ENCODE data around the gene BRAF. TPM values are rescaled to one million over a fixed set of nuclear protein-coding genes. Genes with fewer than 3 reads are reported as not detected.

Gene BRAF
- total RNA-seq, 4 donors from 2014 or later: 43.5 to 56.5 (median 49.5) TPM

GRCh38 chr7:140734096-140734495 is 190.6 kb downstream of the BRAF start:
- 65 to 66% methylated on average over 2 of the region's 2 CpGs for WGBS, 2 donors
- H3K27me3 ChIP-seq: no peaks in the 10 kb centered on the region
- no peaks in the 10 kb centered on the region for H3K4me1 ChIP-seq
- peaks cover 0 to 56% (median 0%) of the 10 kb centered on the region in 3 donors for H3K36me3 ChIP-seq
- no peak overlapping the region for H3K4me3 ChIP-seq
- H3K27ac ChIP-seq: no peak overlapping the region
- no peaks in the 10 kb centered on the region for H3K9me3 ChIP-seq
- TF ChIP-seq POLR2A (IDR thresholded peaks at IDR 0.05): no peak
- TF ChIP-seq EP300 (IDR thresholded peaks at IDR 0.05): no peak
- TF ChIP-seq CTCF (IDR thresholded peaks at IDR 0.05): no peak
- no peak for DNase-seq (ENCODE audit: low spot score in 2 of 2)

- WGBS, 2 donors: 86 to 91% methylated on average over 2 of the region's 2 CpGs
- no peaks in the 10 kb centered on the region for H3K9me3 ChIP-seq
- TF ChIP-seq POLR2A (IDR thresholded peaks at IDR 0.05) (no peak), CTCF (IDR thresholded peaks at IDR 0.05) (no peak), EP300 (IDR thresholded peaks at IDR 0.05) (no peak)
- H3K27ac ChIP-seq: no peak overlapping the region
- peaks cover 0 to 42% (median 0%) of the 10 kb centered on the region in 3 donors for H3K36me3 ChIP-seq
- no peak overlapping the region for H3K4me3 ChIP-seq
- no peaks in the 10 kb centered on the region for H3K27me3 ChIP-seq
- no peak for DNase-seq (ENCODE audit: low spot score in 2 of 2)
- no peaks in the 10 kb centered on the region for H3K4me1 ChIP-seq
Measured at GRCh38 chr7:140732416-140732815, 192.3 kb downstream of the BRAF start.

DNA sequence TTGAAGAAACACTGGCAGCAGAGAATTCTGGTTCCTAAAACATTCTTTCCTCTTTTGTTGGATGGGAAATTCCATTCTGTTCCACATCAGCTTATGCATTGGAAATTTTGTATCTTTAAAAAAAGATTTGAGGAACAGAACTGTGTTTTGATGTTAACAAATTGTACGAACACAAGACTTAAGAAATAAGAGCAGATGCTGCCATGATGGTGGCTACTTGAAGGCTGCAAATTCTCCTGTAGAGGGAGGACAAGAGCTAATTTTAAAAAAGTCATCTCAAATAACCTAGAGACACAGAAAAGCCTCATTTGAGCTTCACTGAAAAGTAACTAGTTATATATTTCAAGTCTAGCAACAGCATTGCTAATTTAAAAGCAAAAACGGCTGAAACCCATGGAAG is 198.4 kb downstream of the BRAF start:
- no peak overlapping the region for H3K4me3 ChIP-seq
- DNase-seq (ENCODE audit: low spot score in 2 of 2): no peak
- WGBS, 2 donors: 67 to 72% methylated on average over 2 of the region's 2 CpGs
- no peak overlapping the region for H3K27ac ChIP-seq
- no peaks in the 10 kb centered on the region for H3K9me3 ChIP-seq
- H3K4me1 ChIP-seq: no peaks in the 10 kb centered on the region
- TF ChIP-seq POLR2A (IDR thresholded peaks at IDR 0.05) (no peak), CTCF (IDR thresholded peaks at IDR 0.05) (peak in 1 of 5 experiments; percentile 26), EP300 (IDR thresholded peaks at IDR 0.05) (no peak)
- no peaks in the 10 kb centered on the region for H3K27me3 ChIP-seq
- H3K36me3 ChIP-seq: peaks cover 0 to 36% (median 0%) of the 10 kb centered on the region in 3 donors

DNA sequence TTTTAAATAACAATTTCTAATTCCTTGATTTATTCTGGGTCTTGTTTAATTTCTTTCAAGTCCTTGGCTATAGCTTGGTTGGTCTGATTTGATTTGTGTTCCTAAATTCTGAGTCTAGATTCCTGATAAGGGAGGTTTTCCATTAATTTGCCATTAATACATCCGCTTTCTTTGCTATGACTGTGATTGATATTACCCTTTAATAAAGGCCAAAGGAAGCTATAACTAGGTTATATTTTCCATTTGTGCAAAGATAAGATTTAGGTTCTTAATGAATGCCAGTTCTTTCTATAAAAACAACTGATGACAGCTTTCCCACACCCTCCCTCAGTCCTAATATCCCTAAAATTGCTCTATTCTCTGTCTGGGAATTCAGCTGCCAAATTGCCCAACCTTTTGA is 200.0 kb downstream of the BRAF start:
- DNase-seq (ENCODE audit: low spot score in 2 of 2): no peak
- TF ChIP-seq POLR2A (IDR thresholded peaks at IDR 0.05) (no peak), EP300 (IDR thresholded peaks at IDR 0.05) (no peak), CTCF (IDR thresholded peaks at IDR 0.05) (no peak)

GRCh38 chr7:140723574-140723973 is 201.2 kb downstream of the BRAF start:
- no peak overlapping the region for H3K4me3 ChIP-seq
- DNase-seq (ENCODE audit: low spot score in 2 of 2): no peak
- peaks cover 0 to 20% (median 0%) of the 10 kb centered on the region in 3 donors for H3K36me3 ChIP-seq
- TF ChIP-seq CTCF (IDR thresholded peaks at IDR 0.05): no peak
- TF ChIP-seq POLR2A (IDR thresholded peaks at IDR 0.05): no peak
- H3K4me1 ChIP-seq: no peaks in the 10 kb centered on the region
- H3K9me3 ChIP-seq: no peaks in the 10 kb centered on the region
- H3K27ac ChIP-seq: no peak overlapping the region
- H3K27me3 ChIP-seq: no peaks in the 10 kb centered on the region
- WGBS, 2 donors: 85 to 90% methylated on average over 3 of the region's 3 CpGs

More for the DNA sequence above, 200.0 kb downstream of the BRAF start:
- Histone ChIP-seq H3K4me3 (no peak overlapping the region), H3K4me1 (no peaks in the 10 kb centered on the region), H3K27me3 (no peaks in the 10 kb centered on the region), H3K36me3 (peaks cover 0 to 25% (median 0%) of the 10 kb centered on the region in 3 donors), H3K9me3 (no peaks in the 10 kb centered on the region), H3K27ac (no peak overlapping the region)
- WGBS, 2 donors: 96 to 98% methylated on average over 1 of the region's 1 CpG

All from tibial nerve (tissue), 4 donors.